Kidney (tissue), 14 donors: ENCODE data around the gene PODXL2. TPM values are rescaled to one million over a fixed set of nuclear protein-coding genes. Genes with fewer than 3 reads are reported as not detected.

ENCODE experiments used
- DNase-seq, 5 donors: peaks; one replicate each; pipeline ENCODE4 v3.0.0-alpha.2; 2013 to 2020
- FAIRE-seq: peaks from 2 replicates; lab custom pipeline; 2012; peaks lifted over from hg19 to GRCh38; lab: Jason Lieb, UNC
- H3K27ac ChIP-seq, 2 donors: one replicate each; pipeline ENCODE4 v1.7.0; 2013; ENCODE audit warnings: low read depth in 2 of 2, low read length in 2 of 2, inconsistent platforms in 1 of 2
- H3K27me3 ChIP-seq: one replicate; pipeline ENCODE4 v1.7.1; 2013; ENCODE audit warnings: low read length, inconsistent platforms; ENCODE audit not compliant: control insufficient read depth, insufficient read depth
- H3K36me3 ChIP-seq, 3 donors: one replicate each; pipeline versions ENCODE4 v1.7.0 to v1.7.1; 2013; ENCODE audit warnings: low read length in 3 of 3, control low read depth in 1 of 3, inconsistent platforms in 1 of 3; ENCODE audit not compliant: insufficient read depth in 3 of 3, control insufficient read depth in 2 of 3
- H3K4me1 ChIP-seq, 3 donors: one replicate each; pipeline versions ENCODE4 v1.7.0 to v1.7.1; 2013; ENCODE audit warnings: low read length in 3 of 3, inconsistent platforms in 1 of 3, low read depth in 1 of 3; ENCODE audit not compliant: control insufficient read depth in 2 of 3, insufficient read depth in 2 of 3
- H3K4me3 ChIP-seq, 3 donors: one replicate each; pipeline versions ENCODE4 v1.7.0 to v1.8.1; 2013; ENCODE audit warnings: low read length in 3 of 3, control low read depth in 1 of 3, inconsistent platforms in 1 of 3
- H3K9ac ChIP-seq, 3 donors: one replicate each; pipeline versions ENCODE4 v1.7.0 to v1.7.1; 2013; ENCODE audit warnings: low read length in 3 of 3, control low read depth in 1 of 3, inconsistent platforms in 1 of 3
- H3K9me3 ChIP-seq, 3 donors: one replicate each; pipeline versions ENCODE4 v1.7.0 to v1.7.1; 2013; ENCODE audit warnings: low read length in 3 of 3, control low read depth in 1 of 3, inconsistent platforms in 1 of 3; ENCODE audit not compliant: control insufficient read depth in 2 of 3, insufficient read depth in 1 of 3
- CTCF ChIP-seq: IDR thresholded peaks from 3 replicates; pipeline ENCODE4 v1.5.1; 2012; ENCODE audit warnings: mild to moderate bottlenecking, moderate library complexity, borderline replicate concordance; ENCODE audit not compliant: insufficient read depth; ENCODE audit errors: extremely low read depth
- intact Hi-C: fragments of 100-400 bp; cut with DNase I; formaldehyde crosslinking; loops from one replicate; pipeline ENCODE4 v1.11.1; 2022
- polyA plus RNA-seq: library from polyadenylated mRNA; stranded (reverse); fragments of 350-450 nt; fragmentation: Illumina TruSeq; extraction: RNeasy Lipid Tissue Mini Kit (QIAGEN cat#74804); gene quantifications from one replicate; pipeline ENCODE4 v1.2.3, GENCODE V29; 2014; ENCODE audit warnings: low read depth, low replicate concordance; ENCODE audit not compliant: insufficient read depth
- total RNA-seq: library from RNA; stranded (reverse); fragmentation: NEBNext Ultra II Directional; extraction: Animal tissue kit (Norgen Biotek cat#: 25700); gene quantifications from one replicate; pipeline ENCODE4 v1.2.1, GENCODE V29; 2021
- donor health status: control.
- donor health status: control.
- donor health status: control.
- donor health status: control.
- donor health status: control.
- donor health status: DM: yes; HTN: yes; CAD: no.
- donor health status: Normal renal cell carcinoma (clear cell type).

The PODXL2 gene
- total and polyA plus RNA-seq, 2 donors from 2014 or later = 7.4 to 10.5 TPM

GRCh38 chr3:127647845-127648204, 18.8 kb downstream of the PODXL2 start:
- DNase-seq (no peak), FAIRE-seq (no peak)
- intact Hi-C loops = no loop called here
- Histone ChIP-seq H3K9ac (no peak overlapping the region), H3K4me3 (peak overlapping the region in 1 of 3 donors; percentile 18), H3K9me3 (no peaks in the 10 kb centered on the region), H3K27ac (no peak overlapping the region), H3K36me3 (no peaks in the 10 kb centered on the region), H3K27me3 (no peaks in the 10 kb centered on the region), H3K4me1 (peaks cover 0 to 9% (median 8%) of the 10 kb centered on the region in 3 donors)
- no peak for TF ChIP-seq CTCF

- H3K4me1 ChIP-seq = peaks cover 0 to 9% (median 8%) of the 10 kb centered on the region in 3 donors
- intact Hi-C loops = no loop called here
- FAIRE-seq (no peak), DNase-seq (no peak)
- H3K9me3 ChIP-seq = no peaks in the 10 kb centered on the region
- no peaks in the 10 kb centered on the region for H3K36me3 ChIP-seq
- H3K27ac ChIP-seq = no peak overlapping the region
- no peak overlapping the region for H3K4me3 ChIP-seq
- no peak for TF ChIP-seq CTCF
- H3K9ac ChIP-seq = no peak overlapping the region
- H3K27me3 ChIP-seq = no peaks in the 10 kb centered on the region
Observed at GRCh38 chr3:127650236-127650635, 21.3 kb downstream of the PODXL2 start.

- TF ChIP-seq CTCF = no peak
- Histone ChIP-seq H3K27ac (no peak overlapping the region), H3K9ac (no peak overlapping the region), H3K4me3 (no peak overlapping the region), H3K36me3 (no peaks in the 10 kb centered on the region), H3K27me3 (no peaks in the 10 kb centered on the region), H3K4me1 (peaks cover 0 to 12% (median 8%) of the 10 kb centered on the region in 3 donors), H3K9me3 (no peaks in the 10 kb centered on the region)
- intact Hi-C loops = no loop called here
- FAIRE-seq (no peak), DNase-seq (no peak)
Observed at GRCh38 chr3:127651516-127652172, 22.7 kb downstream of the PODXL2 start.
